ENCODE measurements around the gene IQGAP2. TPM values are rescaled to one million over a fixed set of nuclear protein-coding genes. Genes with fewer than 3 reads are reported as not detected.

IQGAP2 gene
- total RNA-seq, 6 donors from 2014 or later = 24.3 to 57.6 (median 28.9) TPM

DNA sequence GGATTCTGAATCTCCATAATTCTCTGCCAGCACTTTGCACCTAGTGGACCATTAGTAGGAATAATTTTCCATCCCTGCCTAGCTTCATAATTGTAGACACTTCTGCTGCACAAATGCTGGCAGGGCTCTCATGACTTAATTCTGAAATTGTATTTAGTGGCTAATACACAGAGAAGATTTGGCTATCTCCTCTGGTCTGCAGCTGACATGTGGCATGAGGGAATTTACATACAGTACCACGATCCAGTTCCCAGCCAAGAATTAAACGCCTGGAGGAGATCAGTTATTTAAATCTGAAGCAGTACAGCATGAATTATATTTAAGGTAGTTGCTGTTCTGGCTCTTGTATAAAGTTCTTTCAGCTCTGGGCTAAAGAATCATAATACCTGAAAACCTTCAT is 46.5 kb downstream of the IQGAP2 start:
- H3K36me3 ChIP-seq = no peaks in the 10 kb centered on the region
- H3K4me1 ChIP-seq = peaks cover 9 to 18% (median 12%) of the 10 kb centered on the region in 4 donors
- DNase-seq (no peak), ATAC-seq (ENCODE audit: low FRiP score in 2 of 2) (no peak)
- H3K27me3 ChIP-seq = no peaks in the 10 kb centered on the region
- H3K9me3 ChIP-seq = no peaks in the 10 kb centered on the region
- H3K4me3 ChIP-seq = no peak overlapping the region
- WGBS, 2 donors = 33 to 52% methylated on average over 2 of the region's 2 CpGs
- H3K27ac ChIP-seq = no peak overlapping the region
- TF ChIP-seq CTCF (IDR thresholded peaks at IDR 0.05) (no peak), POLR2A (IDR thresholded peaks at IDR 0.05) (no peak), POLR2AphosphoS5 (IDR thresholded peaks at IDR 0.05) (no peak), EP300 (IDR thresholded peaks at IDR 0.05) (no peak)

GRCh38 chr5:76450054-76450453 is 47.0 kb downstream of the IQGAP2 start:
- Histone ChIP-seq H3K27me3 (no peaks in the 10 kb centered on the region), H3K9me3 (no peaks in the 10 kb centered on the region), H3K36me3 (no peaks in the 10 kb centered on the region), H3K4me1 (peaks cover 9 to 18% (median 12%) of the 10 kb centered on the region in 4 donors), H3K27ac (no peak overlapping the region), H3K4me3 (no peak overlapping the region)
- no peak for ATAC-seq (ENCODE audit: low FRiP score in 2 of 2)
- TF ChIP-seq POLR2A (IDR thresholded peaks at IDR 0.05) (no peak), CTCF (IDR thresholded peaks at IDR 0.05) (no peak), EP300 (IDR thresholded peaks at IDR 0.05) (no peak), POLR2AphosphoS5 (IDR thresholded peaks at IDR 0.05) (peak in 1 of 2 donors; percentile 25)
- DNase-seq = no peak
- 20 to 25% methylated on average over 3 of the region's 3 CpGs for WGBS, 2 donors

- Histone ChIP-seq H3K27me3 (no peaks in the 10 kb centered on the region), H3K27ac (no peak overlapping the region), H3K36me3 (no peaks in the 10 kb centered on the region), H3K9me3 (no peaks in the 10 kb centered on the region), H3K4me3 (no peak overlapping the region), H3K4me1 (peaks cover 9 to 18% (median 14%) of the 10 kb centered on the region in 4 donors)
- ATAC-seq (ENCODE audit: low FRiP score in 2 of 2) = no peak
- WGBS, 2 donors = 61% methylated on average over 6 of the region's 6 CpGs
- TF ChIP-seq EP300 (IDR thresholded peaks at IDR 0.05) = no peak
- TF ChIP-seq CTCF (IDR thresholded peaks at IDR 0.05) = no peak
- TF ChIP-seq POLR2AphosphoS5 (IDR thresholded peaks at IDR 0.05) = no peak
- TF ChIP-seq POLR2A (IDR thresholded peaks at IDR 0.05) = no peak
- DNase-seq = no peak
These were observed 48.1 kb downstream of the IQGAP2 start for GRCh38 chr5:76451031-76451701.

- ATAC-seq (ENCODE audit: low FRiP score in 2 of 2) = no peak
- Histone ChIP-seq H3K27me3 (no peaks in the 10 kb centered on the region), H3K4me3 (no peak overlapping the region), H3K27ac (no peak overlapping the region), H3K36me3 (no peaks in the 10 kb centered on the region), H3K9me3 (no peaks in the 10 kb centered on the region), H3K4me1 (peaks cover 3 to 36% (median 20%) of the 10 kb centered on the region in 4 donors)
- WGBS, 2 donors = 63 to 82% methylated on average over 4 of the region's 4 CpGs
- no peak for DNase-seq
- TF ChIP-seq POLR2AphosphoS5 (IDR thresholded peaks at IDR 0.05) (no peak), CTCF (IDR thresholded peaks at IDR 0.05) (no peak), POLR2A (IDR thresholded peaks at IDR 0.05) (no peak), EP300 (IDR thresholded peaks at IDR 0.05) (no peak)
These were observed 52.5 kb downstream of the IQGAP2 start for GRCh38 chr5:76455531-76456133.
